ENCODE results near the gene SNRNP25. TPM values are rescaled to one million over a fixed set of nuclear protein-coding genes. Genes with fewer than 3 reads are reported as not detected.

SNRNP25 gene
- total RNA-seq (2022; extraction: Qiagen RNA extraction): 54.8 to 83.1 TPM (median 72.6 TPM) in 5 replicates

DNA sequence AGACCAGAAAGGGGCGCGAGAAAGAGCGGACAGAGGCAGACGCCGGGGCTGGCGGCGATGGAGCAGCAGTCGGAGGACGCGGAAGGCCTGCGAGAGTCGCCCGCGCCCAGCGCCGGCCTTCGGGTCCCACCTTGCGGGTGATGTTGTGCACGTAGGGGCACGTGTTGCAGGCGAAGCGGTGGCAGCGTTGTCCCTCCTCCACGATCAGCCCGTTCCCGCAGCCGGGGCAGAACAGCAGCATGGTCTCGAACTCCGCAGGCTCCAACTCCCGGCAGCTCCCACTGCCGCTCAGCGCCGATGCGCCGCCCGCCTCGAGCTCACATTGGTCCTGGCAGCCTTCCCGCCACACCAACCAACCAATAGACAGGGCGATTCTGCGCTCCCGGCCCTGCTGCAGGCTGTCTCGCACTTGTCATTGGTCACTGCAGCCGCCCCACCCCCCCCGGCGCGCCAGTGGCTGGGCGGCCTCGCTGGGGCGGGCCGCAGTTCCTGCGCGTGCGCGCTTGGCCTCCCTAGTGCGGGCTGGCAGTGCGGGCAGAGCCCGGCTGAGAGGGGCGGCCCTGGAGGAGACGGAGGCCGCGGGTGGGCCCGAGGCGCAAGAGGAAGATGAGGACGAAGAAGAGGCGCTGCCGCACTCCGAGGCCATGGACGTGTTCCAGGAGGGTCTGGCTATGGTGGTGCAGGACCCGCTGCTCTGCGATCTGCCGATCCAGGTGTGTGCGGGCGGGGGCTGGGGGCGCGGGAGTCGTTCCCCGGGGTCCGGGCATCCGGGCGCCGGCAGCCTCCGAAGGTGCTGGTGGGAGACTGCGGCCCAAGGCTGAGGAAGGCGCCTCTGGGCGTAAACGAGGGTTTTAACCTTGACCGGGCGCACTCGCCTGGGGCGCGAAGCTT, at the start of gene SNRNP25, which contains the start of gene POLR3K:
Gene SNRNP25, plus strand, starts transcription at position 483 of the 891 bp plus-strand sequence. Its CDS starts 189 bp downstream, at position 672.
Gene POLR3K, minus strand, starts transcription at position 263 of the 891 bp plus-strand sequence. Its CDS starts 22 bp downstream, at position 241.

DNA sequence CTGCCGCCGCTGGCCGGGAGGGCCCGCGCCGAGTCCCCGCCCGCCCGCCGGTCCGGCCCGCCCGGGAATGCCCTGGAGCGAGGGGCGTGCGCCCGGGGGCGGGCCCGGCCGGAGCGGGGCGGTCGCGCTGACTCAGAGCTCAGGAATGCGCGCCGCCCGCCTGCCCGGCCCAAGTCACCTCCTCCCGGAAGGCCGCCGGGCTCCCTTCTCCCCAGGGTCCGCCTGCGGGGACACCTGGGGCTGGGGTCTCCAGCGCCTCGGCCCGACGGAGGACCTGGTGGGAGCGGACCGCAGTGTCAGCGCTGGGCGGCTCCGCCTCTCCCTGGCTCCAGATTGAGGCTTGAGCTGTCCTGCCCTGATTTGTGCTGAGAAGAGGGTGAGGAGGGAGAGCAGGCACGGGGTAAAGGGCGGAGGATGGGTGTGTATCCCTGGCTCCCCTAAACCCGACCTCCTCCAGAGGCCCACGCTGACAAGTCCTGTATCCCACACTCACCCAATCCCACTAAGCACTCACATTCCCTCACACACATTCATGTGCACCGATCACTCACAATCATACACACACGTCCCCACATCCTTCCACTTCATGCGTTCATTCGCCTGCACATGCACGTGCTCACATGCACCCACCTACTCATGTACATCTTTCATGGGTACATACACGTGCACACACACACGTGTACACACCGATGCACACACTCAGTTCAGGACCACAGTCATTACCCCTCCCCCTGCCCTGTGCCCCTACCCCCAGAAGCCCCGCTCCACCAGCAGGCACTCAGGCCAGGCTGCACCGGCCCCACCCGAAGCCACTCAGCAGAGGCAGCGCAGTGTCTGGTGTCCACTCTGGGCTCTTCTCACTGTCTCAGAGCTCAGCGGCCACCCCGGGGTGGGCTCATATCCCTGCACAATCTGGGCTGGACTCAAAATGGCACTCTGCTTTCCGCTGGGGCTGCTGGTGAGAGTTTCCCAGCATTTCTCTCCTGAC, 19.2 kb downstream of the SNRNP25 start, which contains the start of gene RHBDF1:
Gene RHBDF1, minus strand, starts transcription at position 71 of the 988 bp plus-strand sequence. CDS start 7,616 bp downstream, outside the sequence.

DNA sequence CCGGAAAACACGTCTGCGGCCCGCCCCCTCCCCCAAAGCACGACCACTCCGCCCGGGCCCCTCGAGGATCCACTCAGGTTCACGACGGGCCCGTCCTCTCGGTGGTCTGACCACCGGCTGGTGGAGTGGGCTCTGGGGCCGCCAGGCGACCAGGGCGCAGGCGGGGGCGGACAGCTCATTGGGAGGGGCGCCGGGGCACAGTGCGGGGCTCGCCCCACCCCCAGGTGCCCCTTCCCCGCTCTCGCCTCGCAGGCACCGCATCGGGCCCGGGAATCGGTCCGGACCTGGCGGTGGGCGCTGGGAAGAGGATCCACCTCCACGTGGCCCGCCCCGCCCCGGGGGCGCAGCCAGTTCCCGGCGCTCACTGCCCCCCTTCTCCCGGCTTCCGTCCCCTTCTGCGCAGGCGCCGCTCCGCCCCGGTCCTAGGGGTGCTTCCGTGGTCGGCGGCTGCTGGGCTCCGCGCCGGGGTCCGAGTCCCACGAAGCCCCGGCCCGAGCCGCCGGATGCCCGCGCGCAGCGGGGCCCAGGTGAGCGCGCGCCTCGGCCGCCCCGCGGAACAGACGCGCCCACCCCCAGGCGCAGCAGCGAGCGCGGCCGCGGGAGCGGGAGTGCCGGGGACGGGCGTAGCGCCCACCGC, 24.3 kb downstream of the SNRNP25 start, which contains the start of gene MPG:
Gene MPG, plus strand, starts transcription at position 419 of the 637 bp plus-strand sequence. Its CDS starts 85 bp downstream, at position 504.

Other genes with a start within 250 kb of the SNRNP25 start
- 31.2 to 39.4 TPM (median 33.4 TPM) in 5 replicates for gene POLR3K, start 220 bp upstream of the SNRNP25 start, total RNA-seq (2022; extraction: Qiagen RNA extraction)
- 20.5 to 30.0 TPM (median 27.7 TPM) in 5 replicates for gene RHBDF1, start 18.8 kb downstream of the SNRNP25 start, total RNA-seq (2022; extraction: Qiagen RNA extraction)
- gene MPG, start 24.4 kb downstream of the SNRNP25 start, total RNA-seq (2022; extraction: Qiagen RNA extraction): 55.3 to 74.6 TPM (median 72.3 TPM) in 5 replicates
- 25.6 to 29.5 TPM (median 27.5 TPM) in 5 replicates for gene NPRL3, start 84.8 kb downstream of the SNRNP25 start, total RNA-seq (2022; extraction: Qiagen RNA extraction)
- gene HBZ, start 98.8 kb downstream of the SNRNP25 start, total RNA-seq (2022; extraction: Qiagen RNA extraction): 0.23 TPM in 1 of 5 replicates, not detected in the others
- not detected in 5 replicates for gene HBM, start 112.2 kb downstream of the SNRNP25 start, total RNA-seq (2022; extraction: Qiagen RNA extraction)
- 0.20 to 0.33 TPM in 2 of 5 replicates, not detected in the others for gene HBA2, start 119.0 kb downstream of the SNRNP25 start, total RNA-seq (2022; extraction: Qiagen RNA extraction)
- gene HBA1, start 122.9 kb downstream of the SNRNP25 start, total RNA-seq (2022; extraction: Qiagen RNA extraction): 1.2 to 2.3 TPM (median 1.8 TPM) in 5 replicates
- 3.7 to 8.3 TPM (median 6.4 TPM) in 5 replicates for gene HBQ1, start 126.6 kb downstream of the SNRNP25 start, total RNA-seq (2022; extraction: Qiagen RNA extraction)
- 39.7 to 48.5 TPM (median 45.4 TPM) in 5 replicates for gene LUC7L, start 175.6 kb downstream of the SNRNP25 start, total RNA-seq (2022; extraction: Qiagen RNA extraction)
- 45.1 to 53.9 TPM (median 47.5 TPM) in 5 replicates for gene FAM234A, start 181.0 kb downstream of the SNRNP25 start, total RNA-seq (2022; extraction: Qiagen RNA extraction)
- 3.5 to 5.0 TPM (median 4.4 TPM) in 5 replicates for gene RGS11, start 222.1 kb downstream of the SNRNP25 start, total RNA-seq (2022; extraction: Qiagen RNA extraction)
- 2.1 to 3.7 TPM (median 3.2 TPM) in 5 replicates for gene ARHGDIG, start 226.8 kb downstream of the SNRNP25 start, total RNA-seq (2022; extraction: Qiagen RNA extraction)
- gene PDIA2, start 229.3 kb downstream of the SNRNP25 start, total RNA-seq (2022; extraction: Qiagen RNA extraction): 0.48 to 0.86 TPM (median 0.68 TPM) in 5 replicates

Data from A549 treated with Hydrocortisone at 1 μM for 4 hours (cell line).